SK-N-MC (cell line): ENCODE results near the gene ZMYND15.

ENCODE experiments used
- EZH2 ChIP-seq: fragments of 200-600 bp; sonication (generic); IDR thresholded peaks from one replicate; pipeline ENCODE4 v1.6.1; 2017; ENCODE audit warnings: antibody characterized with exemption
- POLR2AphosphoS5 ChIP-seq: IDR thresholded peaks from 2 replicates; pipeline ENCODE4 v1.6.1; 2012; ENCODE audit warnings: mild to moderate bottlenecking, low read depth, low read length, borderline replicate concordance

GRCh38 chr17:4708436-4708835 is 31.2 kb upstream of the ZMYND15 start:
- TF ChIP-seq POLR2AphosphoS5 = no peak
- no peak for TF ChIP-seq EZH2
